AG04449 (cell line): ENCODE results near the gene UBE2J2.

Experiments
- CTCF ChIA-PET: fragments of 350-600 bp; formaldehyde crosslinking; extraction: SDS; loops from one replicate; lab custom pipeline; 2021; ENCODE audit warnings: antibody characterized with exemption; lab: Yijun Ruan, JAX
- POLR2A ChIA-PET: fragments of 400-600, 350-600 bp; formaldehyde crosslinking; extraction: SDS; loops from one replicate; lab custom pipeline; 2020; ENCODE audit warnings: antibody characterized with exemption, inconsistent platforms; lab: Yijun Ruan, JAX
- DNase-seq: peaks from one replicate; pipeline ENCODE4 v3.0.0-alpha.2; 2010; ENCODE audit warnings: low read depth, low spot score
- H3K4me3 ChIP-seq: 2 replicates; pipeline ENCODE4 v1.5.1; 2011; ENCODE audit warnings: low read depth, mild to moderate bottlenecking, control low read depth, low read length
- CTCF ChIP-seq: IDR thresholded peaks from one replicate; pipeline ENCODE4 v1.5.1; 2011; ENCODE audit warnings: mild to moderate bottlenecking, moderate library complexity, low read length, control low read depth, inconsistent platforms; ENCODE audit not compliant: insufficient read depth; ENCODE audit errors: missing control alignments

Gene UBE2J2

DNA sequence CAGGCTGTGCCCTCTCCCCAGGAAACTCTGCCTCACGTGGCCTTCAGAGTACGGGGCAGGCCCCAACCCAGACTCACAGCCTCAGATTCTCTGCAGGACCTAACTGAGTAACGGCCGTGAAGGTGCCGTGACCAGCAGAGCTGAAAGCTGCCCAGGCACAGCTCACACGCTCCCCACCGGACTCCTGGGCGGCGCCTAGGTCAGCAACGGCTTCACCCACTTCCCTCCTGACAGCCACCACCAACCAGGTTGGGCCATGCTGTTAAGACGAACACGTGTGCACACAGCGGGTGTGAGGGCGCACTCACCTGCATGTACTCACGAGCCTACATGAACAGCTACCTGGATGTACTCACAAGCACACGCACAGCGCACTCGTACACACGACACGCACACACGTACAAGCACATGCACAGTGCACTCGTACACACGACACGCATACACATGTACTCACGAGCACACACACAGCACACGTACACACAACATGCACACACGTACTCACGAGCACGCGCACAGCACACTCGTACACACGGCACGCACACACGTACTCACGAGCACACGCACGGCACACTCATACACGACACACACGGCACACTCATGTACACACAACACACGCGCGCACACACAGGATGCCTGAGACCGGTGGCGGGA, 51.0 kb downstream of the UBE2J2 start:
- ChIA-PET CTCF (interaction anchor here (1.0 kb wide), 1 partner anchor 8 kb away, joined by 4 read pairs; no protein-coding TSS in a partner anchor), POLR2A (interaction anchor here (2.0 kb wide), 1 partner anchor 9 kb away, joined by 8 read pairs; the partner anchor contains the start of genes B3GALT6 and SDF4)
- no peak overlapping the region for H3K4me3 ChIP-seq
- DNase-seq = no peak
- TF ChIP-seq CTCF = no peak

- POLR2A ChIA-PET = interaction anchor here (2.0 kb wide), 1 partner anchor 10 kb away, joined by 8 read pairs; the partner anchor contains the start of genes B3GALT6 and SDF4
- no peak for DNase-seq
- CTCF ChIA-PET = interaction anchor here (1.0 to 1.7 kb wide), 2 partner anchors 9 kb away, joined by 4 read pairs; no protein-coding TSS in a partner anchor
- no peak overlapping the region for H3K4me3 ChIP-seq
- TF ChIP-seq CTCF = no peak
Observed at GRCh38 chr1:1221887-1222574, 51.6 kb downstream of the UBE2J2 start.

DNA sequence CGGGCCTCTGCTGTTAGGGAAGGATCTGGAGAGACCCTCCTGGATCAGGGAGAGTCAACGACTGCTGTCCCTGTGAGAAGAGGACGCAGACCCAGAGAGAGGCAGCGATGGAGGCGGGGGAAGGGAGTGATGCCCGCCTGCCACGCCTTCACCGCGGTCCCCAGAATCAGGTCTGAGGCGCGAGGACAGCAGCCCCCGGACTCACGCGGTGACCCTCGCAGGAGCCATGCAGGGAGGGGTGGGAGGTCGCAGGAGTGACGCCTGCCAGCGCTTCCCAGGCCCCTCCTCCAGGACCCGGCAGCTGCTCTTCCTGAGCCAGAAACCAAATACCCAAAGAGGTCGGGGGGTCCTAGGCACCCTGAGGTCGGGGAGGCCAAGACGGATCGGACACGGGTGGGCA, 53.5 kb downstream of the UBE2J2 start:
- no peak for DNase-seq
- POLR2A ChIA-PET = no interaction called here
- H3K4me3 ChIP-seq = no peak overlapping the region
- CTCF ChIA-PET = interaction anchor here (1.7 kb wide), 1 partner anchor 11 kb away, joined by 4 read pairs; no protein-coding TSS in a partner anchor
- no peak for TF ChIP-seq CTCF

- ChIA-PET CTCF (no interaction called here), POLR2A (no interaction called here)
- TF ChIP-seq CTCF = no peak
- H3K4me3 ChIP-seq = no peak overlapping the region
- DNase-seq = no peak
Observed at GRCh38 chr1:1219341-1219740, 54.3 kb downstream of the UBE2J2 start.

- TF ChIP-seq CTCF = no peak
- no peak for DNase-seq
- no peak overlapping the region for H3K4me3 ChIP-seq
- POLR2A ChIA-PET = no interaction called here
- CTCF ChIA-PET = no interaction called here
Observed at GRCh38 chr1:1218524-1219200, 55.0 kb downstream of the UBE2J2 start.
